Aorta (tissue), 5 donors: ENCODE data around the gene CAPZA1. TPM values are rescaled to one million over a fixed set of nuclear protein-coding genes. Genes with fewer than 3 reads are reported as not detected.

Experiments
- ATAC-seq: fragments of 200-7000 bp; cut with Tn5 transposase; one replicate; pipeline ENCODE4 v1.9.1; 2022; ENCODE audit warnings: moderate library complexity; ENCODE audit not compliant: low FRiP score
- DNase-seq, 2 donors: peaks; one replicate each; pipeline ENCODE4 v3.0.0-alpha.2; 2020
- H3K27ac ChIP-seq, 2 donors: one replicate each; pipeline ENCODE4 v1.5.1; 2013; ENCODE audit warnings: low read length in 2 of 2, mild to moderate bottlenecking in 2 of 2, moderate library complexity in 2 of 2, control low read depth in 1 of 2, inconsistent platforms in 1 of 2, low read depth in 1 of 2
- H3K27me3 ChIP-seq, 2 donors: one replicate each; pipeline ENCODE4 v1.6.1; 2013; ENCODE audit warnings: control low read depth in 1 of 2, low read length in 1 of 2, mild to moderate bottlenecking in 1 of 2, moderate library complexity in 1 of 2; ENCODE audit not compliant: insufficient read depth in 2 of 2, control insufficient read depth in 1 of 2
- H3K36me3 ChIP-seq, 2 donors: one replicate each; pipeline ENCODE4 v1.6.1; 2013; ENCODE audit warnings: control low read depth in 1 of 2, low read length in 1 of 2, mild to moderate bottlenecking in 1 of 2; ENCODE audit not compliant: insufficient read depth in 2 of 2, control insufficient read depth in 1 of 2
- H3K4me1 ChIP-seq, 2 donors: one replicate each; pipeline ENCODE4 v1.6.1; 2013; ENCODE audit warnings: low read length in 2 of 2, control low read depth in 1 of 2, mild to moderate bottlenecking in 1 of 2, moderate library complexity in 1 of 2; ENCODE audit not compliant: insufficient read depth in 2 of 2, control insufficient read depth in 1 of 2
- H3K4me3 ChIP-seq, 2 donors: one replicate each; pipeline ENCODE4 v1.5.1; 2013; ENCODE audit warnings: low read length in 2 of 2, control low read depth in 1 of 2, mild to moderate bottlenecking in 1 of 2
- H3K9me3 ChIP-seq: one replicate; pipeline ENCODE4 v1.6.1; 2013; ENCODE audit warnings: mild to moderate bottlenecking, low read length; ENCODE audit not compliant: control insufficient read depth
- whole genome bisulfite sequencing, 2 donors: extraction: QIAGEN DNeasy Blood & Tissue Kit; methylation state at CpG; one replicate each; pipeline ENCODE4 v1.1.7; 2013; 5-methylcytosine and 5-hydroxymethylcytosine counted together
- intact Hi-C, 2 donors: fragments of 100-400 bp; cut with DNase I; formaldehyde crosslinking; loops; one replicate each; pipeline versions ENCODE4 v1.14.2 to v1.15.0; 2022
- polyA plus RNA-seq, 2 donors: library from polyadenylated mRNA; stranded (reverse); fragments of 200-250 nt; gene quantifications; one replicate each; pipeline ENCODE4 v1.2.3, GENCODE V29; 2013
- total RNA-seq, 2 donors: library from RNA; stranded (reverse); fragmentation: NEBNext Ultra II Directional; extraction: Animal tissue kit (Norgen Biotek cat#: 25700); gene quantifications; one replicate each; pipeline ENCODE4 v1.2.1, GENCODE V29; 2021
- donor health status: healthy with polysubstance abuse.
- donor health status: Bipolar disorder and iron deficiency.
- donor health status: DM: no; HTN: no; CAD: no.
- donor health status: DM: no; HTN: no; CAD: no.
- donor health status: DM: yes; HTN: yes; CAD: no.

CAPZA1 gene
- total and polyA plus RNA-seq, 4 donors = 39.1 to 109 (median 85.0) TPM

DNA sequence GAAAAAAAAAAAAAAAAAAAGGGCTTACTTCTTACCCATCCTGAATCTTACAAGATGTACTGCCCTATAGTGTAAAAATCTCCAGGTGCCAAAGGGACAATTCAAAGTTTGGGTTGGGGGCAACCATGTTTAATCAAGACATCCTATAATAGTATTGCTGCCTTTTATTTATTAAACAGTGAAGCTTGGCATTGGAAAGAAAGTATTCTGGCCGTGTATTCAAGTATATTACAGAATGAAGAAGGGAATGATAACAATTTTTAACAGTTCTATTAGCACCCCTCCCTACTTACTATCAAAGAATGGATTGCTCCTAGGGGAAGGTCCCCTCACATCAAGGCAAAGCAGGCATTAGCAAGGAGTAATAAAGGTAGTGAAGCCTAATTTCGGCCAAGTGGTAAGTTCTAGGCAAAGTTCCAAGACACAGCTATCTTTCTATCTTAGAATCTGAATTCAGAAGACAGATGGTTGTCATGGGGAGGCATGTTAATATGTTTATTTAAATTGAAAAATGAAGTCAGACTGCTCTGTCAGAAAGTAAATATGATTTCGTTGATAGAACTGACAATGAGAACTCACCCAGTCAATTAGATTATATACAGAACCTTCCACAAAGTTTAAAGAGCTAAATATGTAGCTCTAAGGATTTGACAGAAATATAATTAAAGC lies 25.3 kb upstream of the CAPZA1 start:
- Histone ChIP-seq H3K9me3 (no peaks in the 10 kb centered on the region), H3K27me3 (no peaks in the 10 kb centered on the region), H3K4me3 (no peak overlapping the region), H3K4me1 (no peaks in the 10 kb centered on the region), H3K36me3 (peaks cover 0 to 3% of the 10 kb centered on the region in 2 donors), H3K27ac (no peak overlapping the region)
- 44 to 49% methylated on average over 3 of the region's 3 CpGs for WGBS, 2 donors
- intact Hi-C loops = no loop called here
- ATAC-seq = no peak
- DNase-seq = no peak

GRCh38 chr1:112599477-112599876 lies 20.2 kb upstream of the CAPZA1 start:
- H3K4me3 ChIP-seq = no peak overlapping the region
- 92 to 95% methylated on average over 4 of the region's 4 CpGs for WGBS, 2 donors
- no peaks in the 10 kb centered on the region for H3K4me1 ChIP-seq
- H3K27ac ChIP-seq = no peak overlapping the region
- intact Hi-C loops = no loop called here
- H3K9me3 ChIP-seq = no peaks in the 10 kb centered on the region
- ATAC-seq = no peak
- DNase-seq = no peak
- H3K36me3 ChIP-seq = peaks cover 0 to 3% of the 10 kb centered on the region in 2 donors
- no peaks in the 10 kb centered on the region for H3K27me3 ChIP-seq

DNA sequence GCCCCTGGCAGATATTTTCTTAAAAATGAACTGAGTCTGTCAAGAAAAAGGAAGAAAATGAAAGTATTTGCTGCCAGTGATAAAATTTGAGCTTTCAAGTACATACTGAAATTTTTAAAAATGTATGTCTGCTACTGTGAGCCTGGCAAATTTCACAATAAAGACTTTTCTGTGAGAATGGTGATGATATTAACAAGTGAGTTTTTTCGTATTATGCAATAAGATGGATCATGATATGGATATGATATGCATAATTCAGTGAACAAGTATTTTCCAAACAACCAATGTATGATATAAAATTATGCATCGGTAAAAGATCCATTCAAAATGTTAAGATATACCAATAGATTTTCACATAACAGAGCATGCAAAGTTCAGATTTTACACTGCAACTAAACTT lies 16.6 kb upstream of the CAPZA1 start:
- intact Hi-C loops = no loop called here
- Histone ChIP-seq H3K4me1 (no peaks in the 10 kb centered on the region), H3K27me3 (no peaks in the 10 kb centered on the region), H3K36me3 (peaks cover 0 to 9% of the 10 kb centered on the region in 2 donors), H3K9me3 (no peaks in the 10 kb centered on the region), H3K4me3 (no peak overlapping the region), H3K27ac (no peak overlapping the region)
- no peak for ATAC-seq
- no peak for DNase-seq
- 97 to 98% methylated on average over 2 of the region's 2 CpGs for WGBS, 2 donors

DNA sequence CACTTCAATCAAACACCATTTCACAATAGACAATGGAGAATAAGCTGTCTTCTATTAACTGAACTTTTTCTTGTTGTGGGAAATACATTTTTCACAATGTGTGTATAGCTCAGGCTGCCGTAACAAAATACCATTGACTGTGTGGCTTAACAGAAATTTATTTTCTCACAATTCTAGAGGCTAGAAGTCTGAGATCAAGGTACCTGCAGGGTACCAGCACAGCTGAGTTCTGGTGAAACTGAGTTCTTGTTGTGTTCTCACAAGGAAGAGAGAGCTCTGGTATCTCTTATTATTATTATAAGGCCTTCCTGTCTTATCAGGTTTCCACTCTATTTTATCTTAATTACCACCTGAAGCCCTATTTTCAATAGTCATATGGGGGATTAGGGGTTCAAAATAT lies 16.1 kb upstream of the CAPZA1 start:
- 92 to 95% methylated on average over 1 of the region's 1 CpG for WGBS, 2 donors
- no peaks in the 10 kb centered on the region for H3K9me3 ChIP-seq
- ATAC-seq = no peak
- H3K27ac ChIP-seq = no peak overlapping the region
- no peak overlapping the region for H3K4me3 ChIP-seq
- intact Hi-C loops = no loop called here
- no peak for DNase-seq
- H3K36me3 ChIP-seq = peaks cover 0 to 9% of the 10 kb centered on the region in 2 donors
- no peaks in the 10 kb centered on the region for H3K4me1 ChIP-seq
- no peaks in the 10 kb centered on the region for H3K27me3 ChIP-seq

GRCh38 chr1:112605633-112606327 lies 13.9 kb upstream of the CAPZA1 start:
- Histone ChIP-seq H3K9me3 (no peaks in the 10 kb centered on the region), H3K4me1 (no peaks in the 10 kb centered on the region), H3K4me3 (no peak overlapping the region), H3K36me3 (peaks cover 2 to 9% of the 10 kb centered on the region in 2 donors), H3K27ac (no peak overlapping the region), H3K27me3 (no peaks in the 10 kb centered on the region)
- intact Hi-C loops = no loop called here
- WGBS, 2 donors = 82 to 89% methylated on average over 4 of the region's 4 CpGs
- no peak for ATAC-seq
- no peak for DNase-seq

- Histone ChIP-seq H3K36me3 (peaks cover 0 to 2% of the 10 kb centered on the region in 2 donors), H3K9me3 (no peaks in the 10 kb centered on the region), H3K4me3 (no peak overlapping the region), H3K27ac (no peak overlapping the region), H3K4me1 (no peaks in the 10 kb centered on the region), H3K27me3 (no peaks in the 10 kb centered on the region)
- intact Hi-C loops = loop anchor here (5.0 to 10.0 kb wide), 5 partner anchors 58 to 250 kb away; partner anchors contain the start of genes MOV10 (in 1 of the 2), RHOC (in 1 of the 2) and WNT2B (in 1 of the 2)
- WGBS, 2 donors = 60% methylated on average over 6 of the region's 6 CpGs
- ATAC-seq (no peak), DNase-seq (no peak)
Measured at GRCh38 chr1:112614460-112615065, 5.1 kb upstream of the CAPZA1 start.

GRCh38 chr1:112618114-112618720 lies 1.4 kb upstream of the CAPZA1 start:
- DNase-seq (no peak), ATAC-seq (no peak)
- 1 to 2% methylated on average over 12 of the region's 12 CpGs for WGBS, 2 donors
- H3K4me3 ChIP-seq = peak overlapping the region; percentile 63 to 92
- peaks cover 0 to 2% of the 10 kb centered on the region in 2 donors for H3K4me1 ChIP-seq
- intact Hi-C loops = loop anchor here (5.0 to 10.0 kb wide), 5 partner anchors 54 to 253 kb away; partner anchors contain the start of genes MOV10 (in 1 of the 2), RHOC (in 1 of the 2) and WNT2B (in 1 of the 2)
- no peaks in the 10 kb centered on the region for H3K36me3 ChIP-seq
- no peaks in the 10 kb centered on the region for H3K27me3 ChIP-seq
- no peaks in the 10 kb centered on the region for H3K9me3 ChIP-seq
- H3K27ac ChIP-seq = peak overlapping the region; percentile 75 to 87

DNA sequence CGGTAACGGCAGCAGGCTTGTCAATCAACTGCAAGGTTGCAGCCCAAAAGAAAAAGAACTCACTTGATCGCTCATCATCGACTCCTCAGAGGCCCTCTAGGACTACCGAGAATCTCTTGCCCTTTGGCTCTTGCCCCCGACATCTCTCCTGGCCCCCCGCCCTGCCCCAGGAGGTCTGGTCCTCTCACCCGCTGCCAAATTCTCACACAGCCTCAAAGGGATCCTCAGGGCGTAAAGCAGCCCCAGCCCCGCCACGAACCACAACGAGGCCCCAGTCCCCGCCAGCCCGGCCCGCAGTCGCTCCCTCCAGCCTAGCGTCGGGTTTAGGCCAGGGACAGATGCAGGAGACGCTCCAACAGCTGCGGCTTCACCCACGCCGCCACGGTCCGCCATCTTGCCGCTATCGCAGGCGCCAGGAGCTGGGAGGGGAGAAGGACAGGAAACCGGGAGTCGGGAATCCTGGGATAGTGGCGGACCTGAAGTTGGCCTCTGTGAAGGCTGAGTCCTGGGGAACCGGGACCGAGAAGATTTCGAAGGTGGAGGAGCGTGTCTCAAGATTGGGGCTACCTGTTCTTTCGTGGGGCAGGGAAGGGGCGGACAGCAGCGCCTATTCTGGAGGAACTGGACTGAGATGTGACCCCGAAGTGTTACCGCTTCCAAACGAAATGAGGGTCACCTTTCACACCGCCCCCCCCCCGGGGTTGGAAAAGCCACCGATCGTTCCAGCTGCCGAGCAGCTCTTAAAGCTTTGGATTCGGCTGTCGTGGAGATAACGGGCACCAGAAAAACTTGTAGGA lies 713 bp upstream of the CAPZA1 start, which contains the start of gene ST7L:
Gene ST7L, minus strand, starts transcription at position 421 of the 797 bp plus-strand sequence. Its CDS starts 28 bp downstream, at position 393.
- intact Hi-C loops = loop anchor here (1.0 to 10.0 kb wide), 6 partner anchors 53 to 254 kb away; partner anchors contain the start of genes MOV10 (in 1 of the 2), RHOC (in 1 of the 2) and WNT2B (in 1 of the 2)

More for the DNA sequence above, 713 bp upstream of the CAPZA1 start, which contains the start of gene ST7L:
- Histone ChIP-seq H3K36me3 (no peaks in the 10 kb centered on the region), H3K27me3 (no peaks in the 10 kb centered on the region), H3K4me3 (peak within 1 kb of the TSS; percentile 63 to 92), H3K9me3 (no peaks in the 10 kb centered on the region), H3K4me1 (peaks cover 0 to 2% of the 10 kb centered on the region in 2 donors), H3K27ac (peak within 1 kb of the TSS; percentile 83 to 87)
- ATAC-seq (peak; percentile 91), DNase-seq (peak; percentile 73 to 89)
- 0% methylated on average over 48 of the region's 48 CpGs for WGBS, 2 donors
